H9 (cell line): ENCODE data around the gene UGT1A8. TPM values are rescaled to one million over a fixed set of nuclear protein-coding genes. Genes with fewer than 3 reads are reported as not detected.

Experiments
- DNase-seq: peaks from one replicate; pipeline ENCODE4 v3.0.0-alpha.2; 2017
- H2AFZ ChIP-seq: one replicate; pipeline ENCODE4 v1.6.1; 2013; ENCODE audit warnings: mild to moderate bottlenecking, low read length, control low read depth, moderate library complexity
- H2AK5ac ChIP-seq: 2 replicates; pipeline ENCODE4 v1.6.1; 2013; ENCODE audit warnings: low read length, control low read depth, mixed read lengths; ENCODE audit not compliant: insufficient read length
- H2BK120ac ChIP-seq: one replicate; pipeline ENCODE4 v1.6.1; 2013; ENCODE audit warnings: low read depth, mild to moderate bottlenecking, low read length, control low read depth, inconsistent platforms; ENCODE audit not compliant: poor library complexity, severe bottlenecking
- H2BK12ac ChIP-seq: 2 replicates; pipeline ENCODE4 v1.6.1; 2013; ENCODE audit warnings: low read length, control low read depth, mixed read lengths, low read depth; ENCODE audit not compliant: insufficient read length
- H2BK15ac ChIP-seq: 2 replicates; pipeline ENCODE4 v1.6.1; 2013; ENCODE audit warnings: low read depth, low read length, control low read depth
- H2BK20ac ChIP-seq: one replicate; pipeline ENCODE4 v1.6.1; 2013; ENCODE audit warnings: low read depth, mild to moderate bottlenecking, low read length, control low read depth, inconsistent platforms; ENCODE audit not compliant: poor library complexity, severe bottlenecking
- H2BK5ac ChIP-seq: 2 replicates; pipeline ENCODE4 v1.6.1; 2013; ENCODE audit warnings: low read length, control low read depth, mixed read lengths; ENCODE audit not compliant: insufficient read length
- H3K14ac ChIP-seq: 2 replicates; pipeline ENCODE4 v1.6.1; 2013; ENCODE audit warnings: low read length, control low read depth; ENCODE audit not compliant: insufficient read depth
- H3K18ac ChIP-seq: 2 replicates; pipeline ENCODE4 v1.6.1; 2013; ENCODE audit warnings: low read depth, mild to moderate bottlenecking, mixed read lengths, low read length, control low read depth; ENCODE audit not compliant: insufficient read length
- H3K23ac ChIP-seq: 2 replicates; pipeline ENCODE4 v1.6.1; 2013; ENCODE audit warnings: low read length, control low read depth, mixed read lengths, low read depth; ENCODE audit not compliant: insufficient read length
- H3K23me2 ChIP-seq: 2 replicates; pipeline ENCODE4 v1.6.1; 2013; ENCODE audit warnings: low read depth, mild to moderate bottlenecking, mixed read lengths, low read length, control low read depth; ENCODE audit not compliant: insufficient read length, poor library complexity, severe bottlenecking
- H3K27ac ChIP-seq: 2 replicates; pipeline ENCODE4 v1.5.1; 2013; ENCODE audit warnings: low read length, control low read depth, mixed read lengths, low read depth; ENCODE audit not compliant: insufficient read length
- H3K27me3 ChIP-seq: 2 replicates; pipeline ENCODE4 v1.6.1; 2013; ENCODE audit warnings: low read length, control low read depth, inconsistent platforms; ENCODE audit not compliant: insufficient read depth
- H3K4ac ChIP-seq: 2 replicates; pipeline ENCODE4 v1.6.1; 2013; ENCODE audit warnings: low read depth, mild to moderate bottlenecking, control low read depth, inconsistent platforms, low read length, moderate library complexity
- H3K4me1 ChIP-seq: 2 replicates; pipeline ENCODE4 v1.6.1; 2013; ENCODE audit warnings: low read length, control low read depth, inconsistent platforms; ENCODE audit not compliant: insufficient read depth
- H3K4me2 ChIP-seq: 2 replicates; pipeline ENCODE4 v1.6.1; 2013; ENCODE audit warnings: low read length, control low read depth, mixed read lengths; ENCODE audit not compliant: insufficient read length, insufficient read depth
- H3K56ac ChIP-seq: 2 replicates; pipeline ENCODE4 v1.6.1; 2013; ENCODE audit warnings: low read depth, mild to moderate bottlenecking, mixed read lengths, low read length, control low read depth; ENCODE audit not compliant: insufficient read length
- H3K79me1 ChIP-seq: 2 replicates; pipeline ENCODE4 v1.6.1; 2013; ENCODE audit warnings: low read depth, mild to moderate bottlenecking, moderate library complexity, low read length, control low read depth, inconsistent platforms; ENCODE audit not compliant: insufficient read depth, poor library complexity, severe bottlenecking
- H3K79me2 ChIP-seq: 2 replicates; pipeline ENCODE4 v1.6.1; 2013; ENCODE audit warnings: low read length, control low read depth, inconsistent platforms; ENCODE audit not compliant: insufficient read depth
- H3K9ac ChIP-seq: 2 replicates; pipeline ENCODE4 v1.6.1; 2013; ENCODE audit warnings: low read length, control low read depth, mixed read lengths; ENCODE audit not compliant: insufficient read length; ENCODE audit errors: extremely low read depth
- H3K9me3 ChIP-seq: one replicate; pipeline ENCODE4 v1.6.1; 2013; ENCODE audit warnings: low read depth, low read length, inconsistent platforms; ENCODE audit not compliant: control insufficient read depth
- H3T11ph ChIP-seq: one replicate; pipeline ENCODE4 v1.6.1; 2013; ENCODE audit warnings: mild to moderate bottlenecking, low read length, control low read depth, inconsistent platforms
- H4K20me1 ChIP-seq: one replicate; pipeline ENCODE4 v1.6.1; 2013; ENCODE audit not compliant: control insufficient read depth, insufficient read length, insufficient read depth
- H4K5ac ChIP-seq: 2 replicates; pipeline ENCODE4 v1.6.1; 2013; ENCODE audit warnings: low read depth, mild to moderate bottlenecking, mixed read lengths, low read length, control low read depth; ENCODE audit not compliant: insufficient read length
- H4K8ac ChIP-seq: replicated peaks from 2 replicates; pipeline ENCODE4 v1.6.1; 2013; ENCODE audit warnings: low read length, control low read depth, mixed read lengths, low read depth; ENCODE audit not compliant: insufficient read length
- H4K91ac ChIP-seq: 2 replicates; pipeline ENCODE4 v1.6.1; 2013; ENCODE audit warnings: low read depth, mild to moderate bottlenecking, moderate library complexity, mixed read lengths, low read length, control low read depth; ENCODE audit not compliant: insufficient read length
- H3K27ac Mint-ChIP-seq, 3 experiments: 2 replicates in 2 of 3; 3 replicates in 1 of 3; pipeline ENCODE4 v1.8.0; 2020 to 2021; ENCODE audit warnings: mixed read lengths in 3 of 3, mild to moderate bottlenecking in 1 of 3, moderate library complexity in 1 of 3
- H3K27me3 Mint-ChIP-seq: 2 replicates; pipeline ENCODE4 v1.8.0; 2021; ENCODE audit warnings: low read depth, mild to moderate bottlenecking, moderate library complexity, mixed read lengths
- H3K36me3 Mint-ChIP-seq, 3 experiments: 2 replicates in 2 of 3; 3 replicates in 1 of 3; pipeline ENCODE4 v1.8.0; 2020 to 2021; ENCODE audit warnings: low read depth in 3 of 3, mixed read lengths in 3 of 3; ENCODE audit not compliant: insufficient read depth in 1 of 3
- H3K4me1 Mint-ChIP-seq, 2 experiments: 2 replicates each; pipeline ENCODE4 v1.8.0; 2020; ENCODE audit warnings: mixed read lengths in 2 of 2
- H3K4me3 Mint-ChIP-seq, 2 experiments: 2 replicates in 1 of 2; 3 replicates in 1 of 2; pipeline ENCODE4 v1.8.0; 2020 to 2021; ENCODE audit warnings: mild to moderate bottlenecking in 2 of 2, mixed read lengths in 2 of 2, moderate library complexity in 1 of 2
- H3K9me3 Mint-ChIP-seq, 2 experiments: 2 replicates in 1 of 2; 3 replicates in 1 of 2; pipeline ENCODE4 v1.8.0; 2020; ENCODE audit warnings: mild to moderate bottlenecking in 2 of 2, mixed read lengths in 2 of 2, moderate library complexity in 1 of 2
- CTCF ChIP-seq: fragments of 200-600 bp; sonication (generic); conservative IDR thresholded peaks from 3 replicates; pipeline ENCODE4 v1.8.0; 2021; ENCODE audit warnings: antibody characterized with exemption, mild to moderate bottlenecking
- WGBS: extraction: QIAGEN DNeasy Blood & Tissue Kit; methylation state at CpG from one replicate; pipeline ENCODE4 v1.1.7; 2013; ENCODE audit warnings: missing lambda C conversion rate, low lambda C conversion rate, mixed read lengths; ENCODE audit not compliant: insufficient read length; ENCODE audit errors: extremely low coverage; 5-methylcytosine and 5-hydroxymethylcytosine counted together
- total RNA-seq: library from RNA; stranded (reverse); gene quantifications from 2 replicates; pipeline ENCODE4 v1.2.1, GENCODE V29; 2021

UGT1A8 gene
- total RNA-seq, 1 experiment from 2014 or later: not detected

DNA sequence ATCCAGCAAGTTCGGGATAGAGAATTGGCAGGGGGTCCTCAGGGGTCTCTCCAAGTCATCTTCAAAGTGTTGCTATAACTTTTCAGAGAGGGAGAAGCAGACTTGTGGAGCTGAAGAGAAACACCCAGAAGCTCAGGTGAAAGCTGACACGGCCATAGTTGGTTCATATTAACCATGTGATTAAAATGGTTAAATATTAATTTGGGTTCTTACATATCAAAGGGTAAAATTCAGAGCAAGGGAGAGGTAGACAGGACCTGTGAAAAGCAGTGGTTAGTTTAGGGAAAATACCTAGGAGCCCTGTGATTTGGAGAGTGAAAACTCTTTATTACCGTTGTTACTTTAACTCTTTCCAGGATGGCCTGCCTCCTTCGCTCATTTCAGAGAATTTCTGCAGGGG lies 75.2 kb downstream of the UGT1A8 start, which contains the start of gene UGT1A6:
UGT1A6 (plus strand) TSS at position 243 of the 400 bp plus-strand sequence; CDS start at position 358, 115 bp downstream.
- H3K27me3 ChIP-seq: no peaks in the 10 kb centered on the region
- Mint-ChIP-seq H3K36me3 (no peaks in the 10 kb centered on the region; a peak in 2 of 7 replicates), H3K27ac (peak within 1 kb of the TSS in 1 of 3 experiments; percentile 78; a peak in 2 of 7 replicates), H3K4me1 (peaks cover 24 to 29% of the 10 kb centered on the region in 2 experiments), H3K9me3 (peaks cover 0 to 7% of the 10 kb centered on the region in 2 experiments; a peak in 2 of 5 replicates), H3K27me3 (no peaks in the 10 kb centered on the region; the same call in 1 of the 2 replicates), H3K4me3 (no peak within 1 kb of the TSS)
- H3K23me2 ChIP-seq: no peaks in the 10 kb centered on the region
- no peak within 1 kb of the TSS for H3K9ac ChIP-seq
- H2BK15ac ChIP-seq: no peak within 1 kb of the TSS
- H4K91ac ChIP-seq: no peak within 1 kb of the TSS
- no peak within 1 kb of the TSS for H4K8ac ChIP-seq
- no CpG with 5 or more reads among the region's 4 CpGs for WGBS
- H3K4ac ChIP-seq: no peak within 1 kb of the TSS
- no peak within 1 kb of the TSS for H3K14ac ChIP-seq
- H2BK12ac ChIP-seq: no peak within 1 kb of the TSS
- H2AFZ ChIP-seq: no peak within 1 kb of the TSS
- no peak within 1 kb of the TSS for H2AK5ac ChIP-seq
- no peaks in the 10 kb centered on the region for H4K20me1 ChIP-seq
- no peak within 1 kb of the TSS for H3T11ph ChIP-seq
- no peaks in the 10 kb centered on the region for H3K79me2 ChIP-seq
- no peak within 1 kb of the TSS for H2BK5ac ChIP-seq
- no peaks in the 10 kb centered on the region for H3K9me3 ChIP-seq
- H4K5ac ChIP-seq: no peak within 1 kb of the TSS
- no peak within 1 kb of the TSS for H3K23ac ChIP-seq
- no peak within 1 kb of the TSS for H3K56ac ChIP-seq
- H3K79me1 ChIP-seq: no peaks in the 10 kb centered on the region
- no peak within 1 kb of the TSS for H3K27ac ChIP-seq
- H3K4me2 ChIP-seq: no peak within 1 kb of the TSS
- no peak within 1 kb of the TSS for H3K18ac ChIP-seq
- H2BK120ac ChIP-seq: no peak within 1 kb of the TSS
- H2BK20ac ChIP-seq: no peak within 1 kb of the TSS
- TF ChIP-seq CTCF: no peak
- DNase-seq: no peak
- H3K4me1 ChIP-seq: peaks cover 3% of the 10 kb centered on the region; the same call in 1 of the 2 replicates
